Parathyroid adenoma (tissue), 2 donors: ENCODE results near the gene MPHOSPH6.

Source experiments
- H2AFZ ChIP-seq: fragments of 300-600 bp; sonication (generic); one replicate; pipeline ENCODE4 v1.7.0; 2017; ENCODE audit warnings: antibody characterized with exemption, mild to moderate bottlenecking
- H3K27ac ChIP-seq: fragments of 300-600 bp; sonication (generic); one replicate; pipeline ENCODE4 v1.7.0; 2017
- H3K27me3 ChIP-seq: fragments of 300-600 bp; sonication (generic); one replicate; pipeline ENCODE4 v1.7.0; 2017; ENCODE audit warnings: low read length; ENCODE audit not compliant: control insufficient read depth, insufficient read depth
- H3K36me3 ChIP-seq: fragments of 300-600 bp; sonication (generic); one replicate; pipeline ENCODE4 v1.7.0; 2017; ENCODE audit warnings: low read length; ENCODE audit not compliant: control insufficient read depth, insufficient read depth
- H3K4me1 ChIP-seq: fragments of 300-600 bp; sonication (generic); one replicate; pipeline ENCODE4 v1.7.0; 2017; ENCODE audit warnings: control low read depth
- H3K4me2 ChIP-seq: fragments of 300-600 bp; sonication (generic); one replicate; pipeline ENCODE4 v1.7.0; 2017; ENCODE audit warnings: low read length
- H3K4me3 ChIP-seq: fragments of 300-600 bp; sonication (generic); one replicate; pipeline ENCODE4 v1.7.0; 2017; ENCODE audit warnings: low read depth, low read length
- H3K79me2 ChIP-seq: fragments of 300-600 bp; sonication (generic); one replicate; pipeline ENCODE4 v1.7.0; 2017; ENCODE audit warnings: control low read depth
- H3K9ac ChIP-seq: fragments of 300-600 bp; sonication (generic); one replicate; pipeline ENCODE4 v1.7.0; 2017; ENCODE audit warnings: mild to moderate bottlenecking
- H3K9me3 ChIP-seq: fragments of 300-600 bp; sonication (generic); one replicate; pipeline ENCODE4 v1.7.0; 2017; ENCODE audit warnings: low read length; ENCODE audit not compliant: control insufficient read depth
- TF ChIP-seq, protein P1 (sequence below): fragments of 300-600 bp; sonication (generic); IDR thresholded peaks from one replicate; pipeline ENCODE4 v1.7.0; 2017; ENCODE audit warnings: antibody characterized with exemption, mild to moderate bottlenecking
- donor health status: primary hyperparathyroidism.

MPHOSPH6 gene

GRCh38 chr16:82134846-82135245, 35.2 kb downstream of the MPHOSPH6 start:
- no peaks in the 10 kb centered on the region for H3K9me3 ChIP-seq
- no peak overlapping the region for H2AFZ ChIP-seq
- no peak overlapping the region for H3K27ac ChIP-seq
- no peak overlapping the region for H3K9ac ChIP-seq
- H3K27me3 ChIP-seq = no peaks in the 10 kb centered on the region
- no peak overlapping the region for H3K4me3 ChIP-seq
- TF ChIP-seq, protein P1, sequence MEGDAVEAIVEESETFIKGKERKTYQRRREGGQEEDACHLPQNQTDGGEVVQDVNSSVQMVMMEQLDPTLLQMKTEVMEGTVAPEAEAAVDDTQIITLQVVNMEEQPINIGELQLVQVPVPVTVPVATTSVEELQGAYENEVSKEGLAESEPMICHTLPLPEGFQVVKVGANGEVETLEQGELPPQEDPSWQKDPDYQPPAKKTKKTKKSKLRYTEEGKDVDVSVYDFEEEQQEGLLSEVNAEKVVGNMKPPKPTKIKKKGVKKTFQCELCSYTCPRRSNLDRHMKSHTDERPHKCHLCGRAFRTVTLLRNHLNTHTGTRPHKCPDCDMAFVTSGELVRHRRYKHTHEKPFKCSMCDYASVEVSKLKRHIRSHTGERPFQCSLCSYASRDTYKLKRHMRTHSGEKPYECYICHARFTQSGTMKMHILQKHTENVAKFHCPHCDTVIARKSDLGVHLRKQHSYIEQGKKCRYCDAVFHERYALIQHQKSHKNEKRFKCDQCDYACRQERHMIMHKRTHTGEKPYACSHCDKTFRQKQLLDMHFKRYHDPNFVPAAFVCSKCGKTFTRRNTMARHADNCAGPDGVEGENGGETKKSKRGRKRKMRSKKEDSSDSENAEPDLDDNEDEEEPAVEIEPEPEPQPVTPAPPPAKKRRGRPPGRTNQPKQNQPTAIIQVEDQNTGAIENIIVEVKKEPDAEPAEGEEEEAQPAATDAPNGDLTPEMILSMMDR = no peak
- no peaks in the 10 kb centered on the region for H3K36me3 ChIP-seq
- H3K4me2 ChIP-seq = no peak overlapping the region
- no peaks in the 10 kb centered on the region for H3K79me2 ChIP-seq
- peaks cover 9% of the 10 kb centered on the region for H3K4me1 ChIP-seq

GRCh38 chr16:82133798-82134197, 36.2 kb downstream of the MPHOSPH6 start:
- peaks cover 9% of the 10 kb centered on the region for H3K4me1 ChIP-seq
- no peak overlapping the region for H3K9ac ChIP-seq
- no peak overlapping the region for H3K4me2 ChIP-seq
- TF ChIP-seq, protein P1 = no peak
- H3K36me3 ChIP-seq = no peaks in the 10 kb centered on the region
- no peak overlapping the region for H3K4me3 ChIP-seq
- no peak overlapping the region for H3K27ac ChIP-seq
- H3K27me3 ChIP-seq = no peaks in the 10 kb centered on the region
- no peaks in the 10 kb centered on the region for H3K9me3 ChIP-seq
- H2AFZ ChIP-seq = no peak overlapping the region
- H3K79me2 ChIP-seq = no peaks in the 10 kb centered on the region

GRCh38 chr16:82129881-82130280, 40.1 kb downstream of the MPHOSPH6 start:
- Histone ChIP-seq H3K79me2 (no peaks in the 10 kb centered on the region), H3K36me3 (no peaks in the 10 kb centered on the region), H2AFZ (no peak overlapping the region), H3K4me3 (no peak overlapping the region), H3K4me2 (no peak overlapping the region), H3K9me3 (no peaks in the 10 kb centered on the region), H3K27ac (no peak overlapping the region), H3K4me1 (no peaks in the 10 kb centered on the region), H3K9ac (no peak overlapping the region), H3K27me3 (no peaks in the 10 kb centered on the region)
- TF ChIP-seq, protein P1 = no peak

GRCh38 chr16:82124651-82125050, 45.4 kb downstream of the MPHOSPH6 start:
- H3K27ac ChIP-seq = no peak overlapping the region
- H3K79me2 ChIP-seq = no peaks in the 10 kb centered on the region
- H3K4me1 ChIP-seq = no peaks in the 10 kb centered on the region
- no peaks in the 10 kb centered on the region for H3K9me3 ChIP-seq
- TF ChIP-seq, protein P1 = no peak
- H3K4me2 ChIP-seq = no peak overlapping the region
- H3K27me3 ChIP-seq = no peaks in the 10 kb centered on the region
- no peak overlapping the region for H3K9ac ChIP-seq
- H3K36me3 ChIP-seq = no peaks in the 10 kb centered on the region
- no peak overlapping the region for H2AFZ ChIP-seq
- no peak overlapping the region for H3K4me3 ChIP-seq

- Histone ChIP-seq H3K4me3 (no peak overlapping the region), H3K9me3 (no peaks in the 10 kb centered on the region), H2AFZ (no peak overlapping the region), H3K4me2 (no peak overlapping the region), H3K36me3 (no peaks in the 10 kb centered on the region), H3K27me3 (no peaks in the 10 kb centered on the region), H3K4me1 (no peaks in the 10 kb centered on the region), H3K9ac (no peak overlapping the region), H3K27ac (no peak overlapping the region), H3K79me2 (no peaks in the 10 kb centered on the region)
- TF ChIP-seq, protein P1 = no peak
Measured at GRCh38 chr16:82119405-82119804, 50.6 kb downstream of the MPHOSPH6 start.
